HG03565 (cell line): ENCODE results near the gene ASCL1.

Experiments
- ATAC-seq: cut with Tn5 transposase; IDR thresholded peaks from one replicate; pipeline ENCODE4 v1.9.1; 2021; ENCODE audit warnings: mild to moderate bottlenecking, moderate library complexity; ENCODE audit not compliant: unreplicated experiment

The ASCL1 gene

GRCh38 chr12:102957339-102958050 lies at the start of gene ASCL1:
ASCL1 (plus strand) TSS chr12:102957674; CDS start chr12:102958245, 571 bp downstream.
- no peak for ATAC-seq

DNA sequence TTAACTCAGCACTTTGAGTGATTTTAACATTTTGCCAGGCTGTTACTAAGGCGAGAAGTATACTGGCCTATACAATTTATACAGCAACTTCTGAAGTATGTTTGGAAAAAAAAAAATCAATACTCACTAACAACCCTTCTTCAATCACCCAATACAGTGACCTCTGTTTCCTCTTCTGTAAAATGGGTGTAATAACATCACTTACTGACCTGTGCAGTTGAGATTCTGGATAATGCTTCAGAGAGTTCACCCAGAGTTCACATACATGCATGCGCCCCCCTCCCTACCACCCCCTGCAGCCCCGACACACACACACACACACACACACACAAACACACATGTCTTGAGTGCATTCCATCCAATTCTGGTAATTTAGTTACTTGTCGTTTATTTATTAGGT lies 49.6 kb upstream of the ASCL1 start:
- no peak for ATAC-seq

DNA sequence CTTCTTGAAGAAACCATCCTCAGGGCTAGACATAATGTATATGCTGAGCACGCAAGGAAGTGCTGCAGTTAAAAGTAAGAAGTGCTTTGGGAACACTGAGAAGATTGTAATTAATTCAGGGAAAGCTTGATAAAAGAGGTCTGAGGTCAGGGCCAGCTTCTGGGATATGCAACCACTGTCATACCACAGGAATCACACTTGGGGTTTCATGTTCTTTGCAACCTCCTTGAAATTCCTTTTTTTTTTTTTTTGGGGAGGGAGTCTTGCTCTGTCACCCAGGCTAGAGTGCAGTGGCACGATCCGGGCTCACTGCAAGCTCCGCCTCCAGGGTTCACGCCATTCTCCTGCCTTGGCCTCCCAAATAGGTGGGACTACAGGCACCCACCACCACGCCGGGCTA lies 47.3 kb upstream of the ASCL1 start:
- ATAC-seq: no peak

DNA sequence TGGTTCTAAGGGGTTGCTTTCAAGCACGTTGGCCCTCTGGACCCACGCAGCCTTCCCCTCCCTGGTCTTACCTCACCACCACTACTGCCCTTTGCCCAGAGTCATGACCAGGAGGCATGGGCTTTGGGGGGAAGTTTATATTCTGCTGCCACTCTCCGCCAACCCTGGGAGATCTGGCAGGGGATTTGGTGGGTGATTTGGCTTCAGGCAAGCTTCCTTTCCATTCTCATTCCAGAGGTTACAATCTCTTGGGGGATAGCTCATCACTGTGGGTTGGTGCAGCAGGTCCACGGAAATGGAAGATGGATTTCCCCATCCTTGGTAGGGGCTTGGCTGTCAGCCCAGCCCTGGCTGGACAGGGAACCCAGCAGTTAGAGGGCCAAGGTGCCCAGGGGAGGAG lies 46.7 kb upstream of the ASCL1 start:
- no peak for ATAC-seq

DNA sequence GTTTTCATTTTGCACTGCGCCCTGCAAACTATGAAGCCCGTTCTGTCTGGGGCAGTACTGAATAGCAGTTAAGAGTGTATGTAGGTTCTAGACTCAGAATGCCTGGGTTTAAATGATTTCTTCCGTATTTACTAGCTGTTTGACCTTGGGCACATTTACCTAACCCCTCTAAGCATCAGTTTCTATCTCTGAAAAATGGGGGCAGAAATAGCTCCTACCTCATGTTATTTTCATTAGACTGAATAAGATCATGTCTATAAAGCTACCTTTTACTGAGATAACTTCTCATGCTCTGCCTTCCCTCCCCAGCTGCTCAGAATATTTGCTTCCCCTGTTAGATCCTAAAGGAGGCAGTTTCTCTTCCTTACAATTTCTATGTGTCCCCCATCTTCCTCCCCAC lies 46.2 kb upstream of the ASCL1 start:
- ATAC-seq: no peak

- no peak for ATAC-seq
These were observed 45.2 kb upstream of the ASCL1 start for GRCh38 chr12:102912258-102912657.

GRCh38 chr12:102913453-102914226 lies 43.8 kb upstream of the ASCL1 start:
- ATAC-seq: no peak

GRCh38 chr12:102916252-102917025 lies 41.0 kb upstream of the ASCL1 start:
- no peak for ATAC-seq

DNA sequence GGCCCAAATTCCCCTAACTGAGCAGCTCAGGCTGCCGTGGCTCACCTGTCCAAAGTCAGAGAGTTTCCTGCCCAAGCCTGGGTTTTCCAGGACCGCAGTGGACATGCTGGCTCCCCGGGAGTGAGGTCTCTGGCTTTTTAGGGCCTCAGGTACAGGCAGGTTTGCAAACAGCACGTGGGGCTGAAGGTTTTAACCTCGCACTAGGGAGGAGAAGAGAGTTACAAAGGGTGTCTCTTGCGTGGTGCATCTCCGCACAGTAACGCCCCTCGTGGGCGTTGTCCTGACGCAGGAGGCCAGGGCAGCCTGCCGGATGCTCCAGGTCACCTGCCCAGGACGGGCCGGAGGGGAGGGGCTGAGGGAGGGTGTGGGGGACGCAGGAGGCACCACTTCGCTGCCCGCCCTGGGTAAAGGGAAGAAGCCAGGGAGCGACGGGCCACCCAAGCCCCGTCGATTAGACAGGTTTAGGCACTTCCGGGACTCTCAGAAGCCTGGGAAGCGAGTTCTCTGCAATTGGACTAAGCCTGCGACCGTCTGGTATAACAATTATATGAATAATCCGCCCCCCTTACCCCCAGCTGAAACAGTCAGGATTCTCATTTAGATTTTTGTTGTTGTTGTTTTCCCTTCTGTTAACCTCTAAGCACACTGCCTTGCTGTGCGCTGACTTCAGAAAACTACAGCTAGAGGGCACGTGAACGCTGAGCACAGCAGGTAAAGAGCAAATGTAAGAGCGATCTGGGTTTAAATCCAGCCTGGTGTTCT lies 40.3 kb upstream of the ASCL1 start, which contains the start of gene PAH:
Gene PAH, minus strand, starts transcription at position 219 of the 762 bp plus-strand sequence. Its CDS starts 114 bp downstream, at position 105.
- no peak for ATAC-seq

DNA sequence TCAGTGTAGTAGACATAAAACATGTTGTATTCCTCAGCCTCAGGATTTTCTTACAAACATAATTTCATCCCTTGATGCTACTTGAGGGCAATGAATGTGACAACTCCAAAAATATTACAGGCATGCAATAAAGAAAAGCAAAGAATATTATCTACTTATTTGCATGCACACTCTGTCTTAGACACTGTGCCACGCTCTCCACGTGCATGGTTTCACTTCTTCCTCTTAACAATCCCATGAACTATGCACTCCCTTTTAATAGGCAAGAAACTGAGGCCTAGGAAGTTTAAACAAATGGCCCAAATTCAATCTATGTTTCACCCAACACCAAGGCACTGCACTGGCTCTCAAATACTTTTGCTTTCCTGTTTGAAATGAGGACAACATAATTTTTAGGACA lies 38.6 kb upstream of the ASCL1 start:
- ATAC-seq: no peak

DNA sequence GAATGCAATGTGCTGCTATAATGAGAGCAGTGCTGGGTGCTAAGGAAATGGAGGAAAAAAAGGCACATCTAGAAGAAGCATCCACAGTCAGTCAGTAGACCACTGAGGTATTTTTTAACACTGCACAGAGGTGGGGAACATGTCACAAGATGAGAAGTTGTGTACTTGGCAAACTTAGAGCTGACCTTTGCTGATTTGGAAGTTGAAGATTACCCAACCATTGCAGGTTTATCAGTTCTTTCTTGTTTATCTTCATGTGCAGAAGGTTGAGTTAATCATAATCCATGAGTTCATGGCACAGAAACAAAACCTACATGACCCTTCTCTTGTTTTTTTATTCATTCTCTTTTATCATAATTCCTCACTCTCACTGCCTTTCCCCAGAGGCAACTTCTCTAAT lies 37.2 kb upstream of the ASCL1 start:
- no peak for ATAC-seq

DNA sequence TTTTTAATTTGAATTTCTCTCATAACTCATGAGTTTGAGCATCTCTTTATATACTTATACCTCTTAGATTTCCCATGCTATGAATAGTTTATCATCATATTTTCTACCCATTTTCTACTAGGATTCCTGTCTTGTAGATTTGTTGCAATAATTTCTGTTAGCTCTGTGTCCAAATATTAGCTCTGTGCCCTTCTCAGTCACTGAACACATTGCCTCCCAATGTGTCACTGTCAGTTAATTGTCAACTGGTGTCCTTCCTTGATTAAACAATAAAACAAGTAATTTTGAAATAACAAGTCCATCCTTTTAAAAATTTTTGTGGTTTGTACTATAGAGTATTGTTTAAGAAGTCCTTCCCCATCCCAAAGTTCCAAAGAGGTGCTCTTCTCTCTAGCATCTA lies 36.2 kb upstream of the ASCL1 start:
- ATAC-seq: no peak

DNA sequence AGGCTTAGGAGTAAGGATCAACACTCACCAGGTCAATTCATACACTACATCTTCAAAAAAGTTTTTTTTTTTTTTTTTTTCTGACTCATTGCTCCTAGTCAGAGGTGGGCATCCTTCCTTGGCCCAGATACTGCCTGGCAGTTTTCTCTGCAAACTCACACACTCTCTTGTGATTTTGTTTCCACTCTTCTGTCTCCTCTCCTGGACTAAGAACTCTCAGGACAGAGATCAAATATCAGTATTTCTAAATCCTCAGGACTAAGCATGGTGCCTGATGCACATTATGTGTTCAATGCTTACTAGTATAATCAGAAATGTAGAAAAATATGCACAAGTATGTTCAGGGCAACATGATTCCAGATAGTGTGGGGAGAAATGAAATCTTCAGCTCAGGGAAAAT lies 30.3 kb upstream of the ASCL1 start:
- ATAC-seq: no peak

- no peak for ATAC-seq
These were observed 24.3 kb upstream of the ASCL1 start for GRCh38 chr12:102933168-102933567.

DNA sequence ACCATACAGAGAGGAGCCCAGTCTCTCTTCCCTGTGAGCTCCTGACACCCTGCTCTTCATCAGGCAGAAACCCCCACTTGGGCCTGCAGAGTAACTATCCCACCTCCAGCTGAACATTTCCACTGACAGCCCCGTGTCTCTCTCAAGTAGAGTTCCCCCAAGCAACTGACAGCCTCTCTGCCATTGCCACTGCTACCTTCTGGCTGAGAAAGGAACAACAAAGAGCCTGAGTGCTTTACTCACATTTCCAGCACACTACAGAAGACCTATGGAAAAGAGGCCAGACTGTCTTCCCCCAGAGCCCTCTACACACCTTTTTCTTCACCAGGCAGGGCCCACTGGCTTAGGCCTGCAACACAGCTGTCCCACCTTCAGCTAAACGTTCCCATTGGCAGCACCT lies 18.4 kb upstream of the ASCL1 start:
- no peak for ATAC-seq

GRCh38 chr12:102939670-102940222 lies 17.7 kb upstream of the ASCL1 start:
- ATAC-seq: no peak

GRCh38 chr12:102946042-102946441 lies 11.4 kb upstream of the ASCL1 start:
- ATAC-seq: no peak

- no peak for ATAC-seq
These were observed 8.5 kb upstream of the ASCL1 start for GRCh38 chr12:102948941-102949352.

GRCh38 chr12:102950107-102950949 lies 7.1 kb upstream of the ASCL1 start:
- no peak for ATAC-seq
